Mucosa of rectum (tissue), 2 donors: ENCODE measurements around the gene C20orf96.

Source experiments
- H3K27ac ChIP-seq, 2 donors: one replicate each; pipeline ENCODE4 v1.7.0; 2013; ENCODE audit warnings: inconsistent platforms in 2 of 2, low read depth in 2 of 2, low read length in 2 of 2
- H3K27me3 ChIP-seq, 2 donors: one replicate each; pipeline ENCODE4 v1.7.0; 2013; ENCODE audit warnings: low read length in 2 of 2; ENCODE audit not compliant: control insufficient read depth in 2 of 2, insufficient read depth in 2 of 2
- H3K36me3 ChIP-seq, 2 donors: one replicate each; pipeline ENCODE4 v1.7.0; 2013; ENCODE audit warnings: low read length in 2 of 2; ENCODE audit not compliant: control insufficient read depth in 2 of 2, insufficient read depth in 2 of 2
- H3K4me1 ChIP-seq, 2 donors: one replicate each; pipeline ENCODE4 v1.7.0; 2013; ENCODE audit warnings: low read length in 2 of 2, mild to moderate bottlenecking in 1 of 2; ENCODE audit not compliant: control insufficient read depth in 2 of 2, insufficient read depth in 2 of 2
- H3K4me3 ChIP-seq, 2 donors: one replicate each; pipeline ENCODE4 v1.7.0; 2013; ENCODE audit warnings: low read length in 2 of 2
- H3K9ac ChIP-seq, 2 donors: one replicate each; pipeline ENCODE4 v1.7.0; 2013; ENCODE audit warnings: low read length in 2 of 2, low read depth in 1 of 2, mild to moderate bottlenecking in 1 of 2
- H3K9me3 ChIP-seq, 2 donors: one replicate each; pipeline ENCODE4 v1.7.0; 2013; ENCODE audit warnings: low read length in 2 of 2; ENCODE audit not compliant: control insufficient read depth in 2 of 2
- donor health status: healthy.
- donor health status: Normal muscosa, but diverticular disease.

C20orf96 gene

GRCh38 chr20:297925-298775 is 7.6 kb upstream of the C20orf96 start:
- peak overlapping the region; percentile 91 to 92 for H3K4me3 ChIP-seq
- H3K9ac ChIP-seq, result peak overlapping the region; percentile 89 to 95
- peaks cover 15% of the 10 kb centered on the region in 2 donors for H3K4me1 ChIP-seq
- H3K36me3 ChIP-seq, result no peaks in the 10 kb centered on the region
- peak overlapping the region; percentile 97 for H3K27ac ChIP-seq
- H3K27me3 ChIP-seq, result no peaks in the 10 kb centered on the region
- no peaks in the 10 kb centered on the region for H3K9me3 ChIP-seq

- peak within 1 kb of the TSS; percentile 89 to 95 for H3K9ac ChIP-seq
- peak within 1 kb of the TSS; percentile 91 to 92 for H3K4me3 ChIP-seq
- H3K27me3 ChIP-seq, result no peaks in the 10 kb centered on the region
- no peaks in the 10 kb centered on the region for H3K36me3 ChIP-seq
- peaks cover 15% of the 10 kb centered on the region in 2 donors for H3K4me1 ChIP-seq
- H3K9me3 ChIP-seq, result no peaks in the 10 kb centered on the region
- peak within 1 kb of the TSS; percentile 97 for H3K27ac ChIP-seq
Observed at GRCh38 chr20:297098-297924, 6.8 kb upstream of the C20orf96 start, which contains the start of gene ZCCHC3. Gene ZCCHC3 (plus strand): TSS chr20:297570. CDS start chr20:297587, 17 bp downstream.

- Histone ChIP-seq H3K4me1 (peaks cover 18 to 19% of the 10 kb centered on the region in 2 donors), H3K27me3 (no peaks in the 10 kb centered on the region)
Observed at GRCh38 chr20:295804-296203, 5.3 kb upstream of the C20orf96 start.

GRCh38 chr20:294602-295001 is 4.1 kb upstream of the C20orf96 start:
- H3K9me3 ChIP-seq, result no peaks in the 10 kb centered on the region
- no peaks in the 10 kb centered on the region for H3K36me3 ChIP-seq
- peaks cover 11 to 15% of the 10 kb centered on the region in 2 donors for H3K4me1 ChIP-seq
- H3K9ac ChIP-seq, result no peak overlapping the region
- H3K27me3 ChIP-seq, result no peaks in the 10 kb centered on the region
- no peak overlapping the region for H3K4me3 ChIP-seq
- H3K27ac ChIP-seq, result no peak overlapping the region

More at GRCh38 chr20:295804-296203, 5.3 kb upstream of the C20orf96 start:
- Histone ChIP-seq H3K36me3 (no peaks in the 10 kb centered on the region), H3K9me3 (no peaks in the 10 kb centered on the region), H3K27ac (no peak overlapping the region), H3K4me3 (no peak overlapping the region), H3K9ac (no peak overlapping the region)

GRCh38 chr20:289693-290083 is 862 bp downstream of the C20orf96 start:
- H3K9ac ChIP-seq, result peak overlapping the region; percentile 80 to 84
- no peaks in the 10 kb centered on the region for H3K9me3 ChIP-seq
- H3K4me3 ChIP-seq, result peak overlapping the region; percentile 74 to 91
- H3K27me3 ChIP-seq, result no peaks in the 10 kb centered on the region
- H3K36me3 ChIP-seq, result no peaks in the 10 kb centered on the region
- peak overlapping the region; percentile 72 to 77 for H3K27ac ChIP-seq
- peaks cover 4 to 11% of the 10 kb centered on the region in 2 donors for H3K4me1 ChIP-seq

GRCh38 chr20:288956-289692 is 1.4 kb downstream of the C20orf96 start:
- no peak overlapping the region for H3K9ac ChIP-seq
- no peaks in the 10 kb centered on the region for H3K9me3 ChIP-seq
- H3K4me1 ChIP-seq, result peaks cover 4 to 11% of the 10 kb centered on the region in 2 donors
- no peaks in the 10 kb centered on the region for H3K27me3 ChIP-seq
- peak overlapping the region in 1 of 2 donors; percentile 91 for H3K4me3 ChIP-seq
- H3K27ac ChIP-seq, result no peak overlapping the region
- H3K36me3 ChIP-seq, result no peaks in the 10 kb centered on the region

- H3K4me1 ChIP-seq, result peaks cover 4 to 11% of the 10 kb centered on the region in 2 donors
- no peak overlapping the region for H3K9ac ChIP-seq
- no peaks in the 10 kb centered on the region for H3K9me3 ChIP-seq
- no peaks in the 10 kb centered on the region for H3K36me3 ChIP-seq
- no peak overlapping the region for H3K27ac ChIP-seq
- no peak overlapping the region for H3K4me3 ChIP-seq
- no peaks in the 10 kb centered on the region for H3K27me3 ChIP-seq
Observed at GRCh38 chr20:286508-286907, 4.0 kb downstream of the C20orf96 start.

- no peaks in the 10 kb centered on the region for H3K27me3 ChIP-seq
- H3K4me3 ChIP-seq, result no peak overlapping the region
- H3K9me3 ChIP-seq, result no peaks in the 10 kb centered on the region
Observed at GRCh38 chr20:284172-284571, 6.4 kb downstream of the C20orf96 start.

GRCh38 chr20:278607-279571 is 11.7 kb downstream of the C20orf96 start:
- no peak overlapping the region for H3K27ac ChIP-seq
- no peak overlapping the region for H3K4me3 ChIP-seq
- no peak overlapping the region for H3K9ac ChIP-seq
- H3K4me1 ChIP-seq, result no peaks in the 10 kb centered on the region
- peaks cover 9 to 33% of the 10 kb centered on the region in 2 donors for H3K36me3 ChIP-seq
- no peaks in the 10 kb centered on the region for H3K9me3 ChIP-seq
- H3K27me3 ChIP-seq, result no peaks in the 10 kb centered on the region

More at GRCh38 chr20:284172-284571, 6.4 kb downstream of the C20orf96 start:
- H3K4me1 ChIP-seq, result no peaks in the 10 kb centered on the region
- peaks cover 0 to 3% of the 10 kb centered on the region in 2 donors for H3K36me3 ChIP-seq
- no peak overlapping the region for H3K27ac ChIP-seq
- no peak overlapping the region for H3K9ac ChIP-seq
